Measurements from ENCODE around the gene ARHGAP32.

DNA sequence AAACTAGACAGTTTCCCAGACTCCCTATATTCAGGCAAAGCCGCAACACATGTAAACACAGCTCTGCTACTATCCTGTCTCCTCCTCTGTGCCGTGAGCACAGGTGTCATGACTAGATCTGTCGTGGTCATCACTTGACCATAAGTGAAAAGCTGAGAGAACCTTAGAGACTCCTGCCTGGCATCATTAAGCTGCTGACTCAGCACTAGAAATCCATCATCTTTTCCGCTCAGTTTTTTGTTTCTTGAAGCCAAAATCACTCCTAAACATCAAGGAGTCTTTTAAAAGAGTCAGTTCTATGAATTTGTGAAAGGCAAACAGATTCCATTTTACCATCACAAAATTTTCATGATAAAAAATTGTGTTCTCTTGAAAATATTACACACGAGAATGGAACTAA lies 147.0 kb downstream of the ARHGAP32 start:
- TF ChIP-seq, protein P1, sequence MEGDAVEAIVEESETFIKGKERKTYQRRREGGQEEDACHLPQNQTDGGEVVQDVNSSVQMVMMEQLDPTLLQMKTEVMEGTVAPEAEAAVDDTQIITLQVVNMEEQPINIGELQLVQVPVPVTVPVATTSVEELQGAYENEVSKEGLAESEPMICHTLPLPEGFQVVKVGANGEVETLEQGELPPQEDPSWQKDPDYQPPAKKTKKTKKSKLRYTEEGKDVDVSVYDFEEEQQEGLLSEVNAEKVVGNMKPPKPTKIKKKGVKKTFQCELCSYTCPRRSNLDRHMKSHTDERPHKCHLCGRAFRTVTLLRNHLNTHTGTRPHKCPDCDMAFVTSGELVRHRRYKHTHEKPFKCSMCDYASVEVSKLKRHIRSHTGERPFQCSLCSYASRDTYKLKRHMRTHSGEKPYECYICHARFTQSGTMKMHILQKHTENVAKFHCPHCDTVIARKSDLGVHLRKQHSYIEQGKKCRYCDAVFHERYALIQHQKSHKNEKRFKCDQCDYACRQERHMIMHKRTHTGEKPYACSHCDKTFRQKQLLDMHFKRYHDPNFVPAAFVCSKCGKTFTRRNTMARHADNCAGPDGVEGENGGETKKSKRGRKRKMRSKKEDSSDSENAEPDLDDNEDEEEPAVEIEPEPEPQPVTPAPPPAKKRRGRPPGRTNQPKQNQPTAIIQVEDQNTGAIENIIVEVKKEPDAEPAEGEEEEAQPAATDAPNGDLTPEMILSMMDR (IDR thresholded peaks at IDR 0.05), result no peak
- TF ChIP-seq POLR2A (IDR thresholded peaks at IDR 0.05), result no peak
